Kidney (tissue), 14 donors: Measurements from ENCODE around the gene TENM4. TPM values are rescaled to one million over a fixed set of nuclear protein-coding genes. Genes with fewer than 3 reads are reported as not detected.

Experiments used
- DNase-seq, 5 donors: peaks; one replicate each; pipeline ENCODE4 v3.0.0-alpha.2; 2013 to 2020
- FAIRE-seq: peaks from 2 replicates; lab custom pipeline; 2012; peaks lifted over from hg19 to GRCh38; lab: Jason Lieb, UNC
- H3K27ac ChIP-seq, 2 donors: one replicate each; pipeline ENCODE4 v1.7.0; 2013; ENCODE audit warnings: low read depth in 2 of 2, low read length in 2 of 2, inconsistent platforms in 1 of 2
- H3K27me3 ChIP-seq: one replicate; pipeline ENCODE4 v1.7.1; 2013; ENCODE audit warnings: low read length, inconsistent platforms; ENCODE audit not compliant: control insufficient read depth, insufficient read depth
- H3K36me3 ChIP-seq, 3 donors: one replicate each; pipeline versions ENCODE4 v1.7.0 to v1.7.1; 2013; ENCODE audit warnings: low read length in 3 of 3, control low read depth in 1 of 3, inconsistent platforms in 1 of 3; ENCODE audit not compliant: insufficient read depth in 3 of 3, control insufficient read depth in 2 of 3
- H3K4me1 ChIP-seq, 3 donors: one replicate each; pipeline versions ENCODE4 v1.7.0 to v1.7.1; 2013; ENCODE audit warnings: low read length in 3 of 3, inconsistent platforms in 1 of 3, low read depth in 1 of 3; ENCODE audit not compliant: control insufficient read depth in 2 of 3, insufficient read depth in 2 of 3
- H3K4me3 ChIP-seq, 3 donors: one replicate each; pipeline versions ENCODE4 v1.7.0 to v1.8.1; 2013; ENCODE audit warnings: low read length in 3 of 3, control low read depth in 1 of 3, inconsistent platforms in 1 of 3
- H3K9ac ChIP-seq, 3 donors: one replicate each; pipeline versions ENCODE4 v1.7.0 to v1.7.1; 2013; ENCODE audit warnings: low read length in 3 of 3, control low read depth in 1 of 3, inconsistent platforms in 1 of 3
- H3K9me3 ChIP-seq, 3 donors: one replicate each; pipeline versions ENCODE4 v1.7.0 to v1.7.1; 2013; ENCODE audit warnings: low read length in 3 of 3, control low read depth in 1 of 3, inconsistent platforms in 1 of 3; ENCODE audit not compliant: control insufficient read depth in 2 of 3, insufficient read depth in 1 of 3
- intact Hi-C: fragments of 100-400 bp; cut with DNase I; formaldehyde crosslinking; loops from one replicate; pipeline ENCODE4 v1.11.1; 2022
- polyA plus RNA-seq: library from polyadenylated mRNA; stranded (reverse); fragments of 350-450 nt; fragmentation: Illumina TruSeq; extraction: RNeasy Lipid Tissue Mini Kit (QIAGEN cat#74804); gene quantifications from one replicate; pipeline ENCODE4 v1.2.3, GENCODE V29; 2014; ENCODE audit warnings: low read depth, low replicate concordance; ENCODE audit not compliant: insufficient read depth
- total RNA-seq: library from RNA; stranded (reverse); fragmentation: NEBNext Ultra II Directional; extraction: Animal tissue kit (Norgen Biotek cat#: 25700); gene quantifications from one replicate; pipeline ENCODE4 v1.2.1, GENCODE V29; 2021
- TF ChIP-seq, protein P1 (sequence below): IDR thresholded peaks from 3 replicates; pipeline ENCODE4 v1.5.1; 2012; ENCODE audit warnings: mild to moderate bottlenecking, moderate library complexity, borderline replicate concordance; ENCODE audit not compliant: insufficient read depth; ENCODE audit errors: extremely low read depth
- donor health status: control.
- donor health status: control.
- donor health status: control.
- donor health status: control.
- donor health status: control.
- donor health status: DM: yes; HTN: yes; CAD: no.
- donor health status: Normal renal cell carcinoma (clear cell type).

Gene TENM4
- total and polyA plus RNA-seq, 2 donors from 2014 or later = 0.34 to 31.0 TPM

DNA sequence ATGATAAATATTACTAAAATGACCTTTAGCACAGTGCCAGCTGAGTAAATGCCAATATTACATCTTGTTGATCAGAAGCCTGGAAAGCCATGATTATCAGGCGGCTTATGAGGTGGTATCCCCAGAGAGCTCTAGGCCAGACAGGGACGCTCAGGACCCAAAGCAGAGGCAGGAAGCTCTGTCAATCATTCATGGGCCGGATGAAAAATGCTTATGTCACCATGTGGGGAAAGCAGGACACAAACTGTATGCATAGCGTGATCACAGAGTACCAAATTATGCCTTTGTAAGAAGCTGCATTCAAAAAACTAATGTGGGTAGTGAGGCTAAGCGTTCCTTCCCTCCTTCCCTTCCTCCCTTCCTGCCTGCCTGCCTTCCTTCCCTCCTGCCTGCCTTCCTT lies 82.6 kb downstream of the TENM4 start:
- H3K27ac ChIP-seq = no peak overlapping the region
- no peaks in the 10 kb centered on the region for H3K36me3 ChIP-seq
- TF ChIP-seq, protein P1, sequence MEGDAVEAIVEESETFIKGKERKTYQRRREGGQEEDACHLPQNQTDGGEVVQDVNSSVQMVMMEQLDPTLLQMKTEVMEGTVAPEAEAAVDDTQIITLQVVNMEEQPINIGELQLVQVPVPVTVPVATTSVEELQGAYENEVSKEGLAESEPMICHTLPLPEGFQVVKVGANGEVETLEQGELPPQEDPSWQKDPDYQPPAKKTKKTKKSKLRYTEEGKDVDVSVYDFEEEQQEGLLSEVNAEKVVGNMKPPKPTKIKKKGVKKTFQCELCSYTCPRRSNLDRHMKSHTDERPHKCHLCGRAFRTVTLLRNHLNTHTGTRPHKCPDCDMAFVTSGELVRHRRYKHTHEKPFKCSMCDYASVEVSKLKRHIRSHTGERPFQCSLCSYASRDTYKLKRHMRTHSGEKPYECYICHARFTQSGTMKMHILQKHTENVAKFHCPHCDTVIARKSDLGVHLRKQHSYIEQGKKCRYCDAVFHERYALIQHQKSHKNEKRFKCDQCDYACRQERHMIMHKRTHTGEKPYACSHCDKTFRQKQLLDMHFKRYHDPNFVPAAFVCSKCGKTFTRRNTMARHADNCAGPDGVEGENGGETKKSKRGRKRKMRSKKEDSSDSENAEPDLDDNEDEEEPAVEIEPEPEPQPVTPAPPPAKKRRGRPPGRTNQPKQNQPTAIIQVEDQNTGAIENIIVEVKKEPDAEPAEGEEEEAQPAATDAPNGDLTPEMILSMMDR = no peak
- intact Hi-C loops = no loop called here
- no peak for DNase-seq
- no peak overlapping the region for H3K9ac ChIP-seq
- H3K4me1 ChIP-seq = no peaks in the 10 kb centered on the region
- no peak overlapping the region for H3K4me3 ChIP-seq
- no peak for FAIRE-seq
- H3K27me3 ChIP-seq = no peaks in the 10 kb centered on the region
- H3K9me3 ChIP-seq = no peaks in the 10 kb centered on the region

DNA sequence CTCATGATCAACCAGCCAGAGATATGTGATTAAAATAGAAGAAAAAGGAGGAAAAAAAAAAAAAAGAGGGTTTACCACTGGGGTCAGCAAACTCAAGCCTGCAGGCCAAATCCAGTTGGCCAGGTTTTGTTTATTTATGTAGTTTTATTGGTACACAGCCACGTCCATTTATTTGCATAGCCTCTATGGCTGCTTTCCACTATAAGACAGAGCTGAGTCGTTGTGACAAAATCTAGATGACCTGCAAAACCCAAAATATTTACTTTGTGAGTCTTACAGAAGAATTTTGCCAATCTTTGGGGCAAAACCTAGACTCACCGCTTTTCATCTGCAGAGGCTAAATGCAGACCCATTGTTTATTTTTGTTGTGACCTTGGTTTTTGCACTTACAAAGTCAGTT lies 87.1 kb downstream of the TENM4 start:
- no peaks in the 10 kb centered on the region for H3K4me1 ChIP-seq
- H3K36me3 ChIP-seq = no peaks in the 10 kb centered on the region
- H3K9ac ChIP-seq = no peak overlapping the region
- H3K27me3 ChIP-seq = no peaks in the 10 kb centered on the region
- no peak overlapping the region for H3K27ac ChIP-seq
- DNase-seq (no peak), FAIRE-seq (no peak)
- intact Hi-C loops = no loop called here
- TF ChIP-seq, protein P1 = no peak
- no peak overlapping the region for H3K4me3 ChIP-seq
- H3K9me3 ChIP-seq = no peaks in the 10 kb centered on the region

DNA sequence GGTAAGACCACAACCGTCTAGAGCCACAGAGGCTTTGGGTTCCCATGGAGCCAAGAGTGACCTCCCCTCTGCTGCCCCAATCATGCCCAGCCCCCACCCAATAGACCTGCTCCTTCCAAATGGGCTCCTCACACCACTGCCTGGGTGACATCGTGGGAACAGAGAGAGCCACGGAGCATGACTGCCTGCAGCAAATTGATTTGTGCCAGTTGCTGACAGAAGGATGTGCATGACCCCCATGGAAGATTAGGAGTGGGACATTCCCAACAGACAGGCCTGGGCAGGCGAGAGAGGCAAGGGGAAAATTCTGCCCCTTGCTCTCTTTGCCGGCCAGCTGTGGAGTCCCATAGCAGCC lies 88.5 kb downstream of the TENM4 start:
- TF ChIP-seq, protein P1 = no peak
- FAIRE-seq (no peak), DNase-seq (peak in 4 of 5 donors; percentile 58 to 71 (median 62))
- H3K4me1 ChIP-seq = no peaks in the 10 kb centered on the region
- H3K9me3 ChIP-seq = no peaks in the 10 kb centered on the region
- H3K27me3 ChIP-seq = no peaks in the 10 kb centered on the region
- H3K27ac ChIP-seq = no peak overlapping the region
- H3K9ac ChIP-seq = no peak overlapping the region
- H3K36me3 ChIP-seq = no peaks in the 10 kb centered on the region
- intact Hi-C loops = no loop called here
- no peak overlapping the region for H3K4me3 ChIP-seq
